ENCODE measurements around the gene ALOX15. TPM values are rescaled to one million over a fixed set of nuclear protein-coding genes. Genes with fewer than 3 reads are reported as not detected.

The ALOX15 gene
- total RNA-seq, 1 experiment from 2014 or later = not detected

GRCh38 chr17:4588898-4589625 is 52.4 kb downstream of the ALOX15 start:
- Histone ChIP-seq H3K27ac (ENCODE audit: low read length) (no peak overlapping the region), H3K27me3 (ENCODE audit: low read length) (peaks cover 20% of the 10 kb centered on the region), H3K79me2 (ENCODE audit: low read length) (no peaks in the 10 kb centered on the region), H3K4me1 (ENCODE audit: insufficient read depth, low read length) (no peaks in the 10 kb centered on the region), H4K20me1 (ENCODE audit: low read length) (no peaks in the 10 kb centered on the region), H3K36me3 (ENCODE audit: low read depth, low read length) (no peaks in the 10 kb centered on the region), H3K4me2 (ENCODE audit: low read length) (no peak overlapping the region), H3F3A (ENCODE audit: low read length, unreplicated experiment) (no peaks in the 10 kb centered on the region), H3K9me3 (ENCODE audit: low read length) (no peaks in the 10 kb centered on the region), H3K9me2 (replicated peaks; ENCODE audit: low read length) (no peaks in the 10 kb centered on the region), H2AFZ (ENCODE audit: low read length) (no peak overlapping the region), H3K4me3 (ENCODE audit: low read length) (no peak overlapping the region), H3K9ac (ENCODE audit: low read length) (no peak overlapping the region)
- TF ChIP-seq EZH2 (IDR thresholded peaks at IDR 0.05; ENCODE audit: low read length, unreplicated experiment) (no peak), CTCF (conservative IDR thresholded peaks at IDR 0.05; ENCODE audit: low read depth, low read length) (no peak), EZH2phosphoT487 (IDR thresholded peaks at IDR 0.05; ENCODE audit: borderline replicate concordance, low read length) (no peak)
- DNase-seq (no peak), ATAC-seq (no peak)
- intact Hi-C loops (cut with micrococcal nuclease) = no loop called here
- POLR2A ChIA-PET (ENCODE audit: unreplicated experiment) = no interaction called here
- no TSS peak for BruUV-seq (replicated peaks)
- CTCF ChIA-PET = no interaction called here

GRCh38 chr17:4588391-4588790 is 53.1 kb downstream of the ALOX15 start:
- no TSS peak for BruUV-seq (replicated peaks)
- Histone ChIP-seq H4K20me1 (ENCODE audit: low read length) (no peaks in the 10 kb centered on the region), H3K4me3 (ENCODE audit: low read length) (no peak overlapping the region), H3K9ac (ENCODE audit: low read length) (no peak overlapping the region), H3K4me2 (ENCODE audit: low read length) (no peak overlapping the region), H3K36me3 (ENCODE audit: low read depth, low read length) (no peaks in the 10 kb centered on the region), H2AFZ (ENCODE audit: low read length) (no peak overlapping the region), H3K27me3 (ENCODE audit: low read length) (peaks cover 26% of the 10 kb centered on the region), H3K9me3 (ENCODE audit: low read length) (no peaks in the 10 kb centered on the region), H3K79me2 (ENCODE audit: low read length) (no peaks in the 10 kb centered on the region), H3K27ac (ENCODE audit: low read length) (no peak overlapping the region), H3K9me2 (replicated peaks; ENCODE audit: low read length) (no peaks in the 10 kb centered on the region), H3F3A (ENCODE audit: low read length, unreplicated experiment) (no peaks in the 10 kb centered on the region), H3K4me1 (ENCODE audit: insufficient read depth, low read length) (no peaks in the 10 kb centered on the region)
- POLR2A ChIA-PET (ENCODE audit: unreplicated experiment) = no interaction called here
- TF ChIP-seq EZH2phosphoT487 (IDR thresholded peaks at IDR 0.05; ENCODE audit: borderline replicate concordance, low read length) (no peak), CTCF (conservative IDR thresholded peaks at IDR 0.05; ENCODE audit: low read depth, low read length) (no peak), EZH2 (IDR thresholded peaks at IDR 0.05; ENCODE audit: low read length, unreplicated experiment) (no peak)
- CTCF ChIA-PET = no interaction called here
- ATAC-seq = no peak
- no peak for DNase-seq
- intact Hi-C loops (cut with micrococcal nuclease) = no loop called here

- no TSS peak for BruUV-seq (replicated peaks)
- Histone ChIP-seq H2AFZ (ENCODE audit: low read length) (no peak overlapping the region), H4K20me1 (ENCODE audit: low read length) (no peaks in the 10 kb centered on the region), H3K27me3 (ENCODE audit: low read length) (peaks cover 32% of the 10 kb centered on the region), H3K79me2 (ENCODE audit: low read length) (no peaks in the 10 kb centered on the region), H3K27ac (ENCODE audit: low read length) (no peak overlapping the region), H3K36me3 (ENCODE audit: low read depth, low read length) (no peaks in the 10 kb centered on the region), H3K4me3 (ENCODE audit: low read length) (no peak overlapping the region), H3K4me1 (ENCODE audit: insufficient read depth, low read length) (no peaks in the 10 kb centered on the region), H3K9ac (ENCODE audit: low read length) (no peak overlapping the region), H3F3A (ENCODE audit: low read length, unreplicated experiment) (no peaks in the 10 kb centered on the region), H3K9me3 (ENCODE audit: low read length) (no peaks in the 10 kb centered on the region), H3K4me2 (ENCODE audit: low read length) (no peak overlapping the region), H3K9me2 (replicated peaks; ENCODE audit: low read length) (no peaks in the 10 kb centered on the region)
- intact Hi-C loops (cut with micrococcal nuclease) = no loop called here
- TF ChIP-seq EZH2phosphoT487 (IDR thresholded peaks at IDR 0.05; ENCODE audit: borderline replicate concordance, low read length) = no peak
- ATAC-seq = no peak
- POLR2A ChIA-PET (ENCODE audit: unreplicated experiment) = no interaction called here
- DNase-seq = no peak
- CTCF ChIA-PET = no interaction called here
Measured at GRCh38 chr17:4587803-4588202, 53.7 kb downstream of the ALOX15 start.

All from PC-3 (cell line).